ENCODE data around the gene ZFP36L2. TPM values are rescaled to one million over a fixed set of nuclear protein-coding genes. Genes with fewer than 3 reads are reported as not detected.

Gene ZFP36L2
- total RNA-seq, 1 experiment from 2014 or later, result 9.6 TPM

DNA sequence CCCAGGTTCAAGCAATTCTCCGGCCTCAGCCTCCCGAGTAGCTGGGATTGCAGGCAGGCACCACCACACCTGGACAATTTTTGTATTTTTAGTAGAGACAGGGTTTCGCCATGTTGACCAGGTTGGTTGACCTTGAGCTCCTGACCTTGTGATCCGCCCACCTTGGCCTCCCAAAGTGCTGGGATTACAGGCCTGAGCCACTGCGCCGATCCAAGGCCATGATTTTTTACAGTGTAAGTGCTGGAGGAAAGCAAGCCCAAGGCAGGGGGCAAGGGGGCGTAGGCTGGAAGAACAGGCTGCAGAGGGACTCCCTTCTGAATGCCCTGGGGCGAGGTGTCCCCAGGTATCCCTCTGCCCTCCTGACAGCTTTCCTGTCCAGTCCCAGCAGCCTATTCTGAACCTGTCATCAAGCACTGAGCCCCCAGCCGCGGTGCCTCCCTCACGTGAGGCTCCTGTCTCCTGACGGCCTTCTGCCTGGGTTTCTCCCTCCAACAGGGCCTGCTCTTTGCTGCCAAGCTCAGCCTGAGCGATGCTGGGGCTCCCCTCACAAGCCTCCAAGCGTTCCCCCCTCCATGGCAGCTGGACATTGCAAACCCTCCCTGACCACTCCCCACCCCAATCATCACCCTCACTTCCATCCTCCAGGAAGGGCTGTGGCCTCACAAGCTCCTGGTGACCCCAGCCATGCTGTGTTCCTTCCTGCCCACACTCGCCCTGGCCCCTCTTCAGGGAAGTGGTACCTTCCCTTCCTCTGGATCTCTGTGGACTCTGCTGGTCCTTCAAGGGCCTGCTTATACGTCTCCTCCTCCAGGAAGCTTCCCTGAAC, 37.6 kb downstream of the ZFP36L2 start:
- H3K9me3 ChIP-seq, result no peaks in the 10 kb centered on the region
- H3K4me3 ChIP-seq, result no peak overlapping the region
- H3K27me3 ChIP-seq, result no peaks in the 10 kb centered on the region
- H3K36me3 ChIP-seq, result no peaks in the 10 kb centered on the region
- DNase-seq, result no peak

GRCh38 chr2:43186679-43187374, 39.6 kb downstream of the ZFP36L2 start:
- Histone ChIP-seq H3K4me3 (no peak overlapping the region), H3K9me3 (no peaks in the 10 kb centered on the region), H3K27me3 (no peaks in the 10 kb centered on the region), H3K36me3 (no peaks in the 10 kb centered on the region)
- no peak for DNase-seq

- no peaks in the 10 kb centered on the region for H3K36me3 ChIP-seq
- H3K27me3 ChIP-seq, result no peaks in the 10 kb centered on the region
- H3K4me3 ChIP-seq, result no peak overlapping the region
- H3K9me3 ChIP-seq, result no peaks in the 10 kb centered on the region
- no peak for DNase-seq
These were observed 40.1 kb downstream of the ZFP36L2 start for GRCh38 chr2:43186321-43186678.

DNA sequence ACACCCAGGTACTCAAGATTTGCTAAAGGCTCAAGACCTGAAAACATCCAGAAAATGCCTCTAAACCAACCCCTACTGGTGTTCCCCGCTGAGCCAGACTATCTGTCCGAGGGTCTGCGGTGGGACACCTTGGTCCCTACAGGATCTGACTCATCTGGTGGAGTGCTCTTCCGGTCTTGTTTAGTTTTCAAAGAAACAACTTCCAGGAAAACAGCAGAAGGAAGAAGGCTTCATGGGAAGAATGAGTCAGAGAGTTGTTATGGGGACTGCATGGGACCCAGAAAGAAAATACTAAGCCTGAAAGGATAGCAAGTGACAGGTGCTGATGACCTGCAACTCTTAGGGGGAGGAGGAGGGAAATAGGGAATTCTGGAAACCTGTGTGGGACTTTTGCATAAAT, 41.3 kb downstream of the ZFP36L2 start:
- H3K4me3 ChIP-seq, result no peak overlapping the region
- no peaks in the 10 kb centered on the region for H3K27me3 ChIP-seq
- no peaks in the 10 kb centered on the region for H3K36me3 ChIP-seq
- DNase-seq, result no peak
- H3K9me3 ChIP-seq, result no peaks in the 10 kb centered on the region

- H3K4me3 ChIP-seq, result no peak overlapping the region
- no peaks in the 10 kb centered on the region for H3K9me3 ChIP-seq
- no peaks in the 10 kb centered on the region for H3K36me3 ChIP-seq
- no peak for DNase-seq
- no peaks in the 10 kb centered on the region for H3K27me3 ChIP-seq
These were observed 42.0 kb downstream of the ZFP36L2 start for GRCh38 chr2:43184339-43184895.

DNA sequence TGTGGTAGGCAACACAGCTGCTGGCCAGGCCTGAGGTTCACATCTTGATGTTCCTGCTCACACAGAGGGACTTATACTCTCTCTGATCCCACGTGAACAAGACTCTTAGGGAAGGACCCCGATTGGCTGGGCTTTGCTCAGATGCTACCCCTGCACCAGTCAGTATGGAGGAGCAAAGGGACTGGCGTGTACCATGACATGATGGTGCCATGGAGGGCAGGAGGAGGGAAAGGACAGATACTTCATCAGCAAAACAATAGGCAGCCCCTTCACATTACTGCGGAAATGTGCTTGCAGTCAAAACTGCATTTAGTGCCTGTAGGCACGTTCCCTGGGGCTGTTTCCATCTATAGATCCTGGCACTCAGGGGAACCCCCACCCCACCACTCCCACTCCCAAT, 42.7 kb downstream of the ZFP36L2 start:
- H3K27me3 ChIP-seq, result no peaks in the 10 kb centered on the region
- DNase-seq, result no peak
- no peaks in the 10 kb centered on the region for H3K36me3 ChIP-seq
- no peak overlapping the region for H3K4me3 ChIP-seq
- H3K9me3 ChIP-seq, result no peaks in the 10 kb centered on the region

DNA sequence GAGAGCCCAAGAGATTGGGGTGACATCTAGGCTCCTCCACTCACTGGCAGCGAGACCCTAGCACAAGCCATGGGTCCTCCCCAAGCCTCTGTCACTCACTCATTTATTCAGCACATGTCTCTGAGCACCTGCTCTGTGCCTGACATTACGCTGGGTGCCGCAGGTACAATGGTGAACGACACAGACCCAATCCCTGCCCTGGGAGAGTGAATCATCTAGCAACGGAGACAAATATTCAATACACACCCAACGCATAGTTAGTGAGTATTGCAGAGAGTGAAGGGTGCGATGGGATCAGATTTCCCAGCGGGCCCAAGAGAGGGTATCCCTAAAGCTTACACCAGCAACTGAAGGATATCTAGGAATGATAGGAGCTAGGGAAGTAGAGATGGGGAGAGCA, 45.5 kb downstream of the ZFP36L2 start:
- Histone ChIP-seq H3K4me3 (no peak overlapping the region), H3K9me3 (no peaks in the 10 kb centered on the region), H3K27me3 (no peaks in the 10 kb centered on the region), H3K36me3 (no peaks in the 10 kb centered on the region)
- DNase-seq, result no peak

- Histone ChIP-seq H3K27me3 (no peaks in the 10 kb centered on the region), H3K4me3 (no peak overlapping the region), H3K36me3 (no peaks in the 10 kb centered on the region), H3K9me3 (no peaks in the 10 kb centered on the region)
- DNase-seq, result no peak
These were observed 46.5 kb downstream of the ZFP36L2 start for GRCh38 chr2:43179942-43180341.

- peak; percentile 96 for DNase-seq
- Histone ChIP-seq H3K4me3 (0 out of 2 replicates have a peak overlapping the region, but pooled peaks have one; percentile 8), H3K9me3 (no peaks in the 10 kb centered on the region), H3K27me3 (no peaks in the 10 kb centered on the region), H3K36me3 (no peaks in the 10 kb centered on the region)
These were observed 47.5 kb downstream of the ZFP36L2 start for GRCh38 chr2:43178602-43179542.

GRCh38 chr2:43178055-43178598, 48.3 kb downstream of the ZFP36L2 start:
- no peaks in the 10 kb centered on the region for H3K36me3 ChIP-seq
- no peak overlapping the region for H3K4me3 ChIP-seq
- H3K9me3 ChIP-seq, result no peaks in the 10 kb centered on the region
- no peaks in the 10 kb centered on the region for H3K27me3 ChIP-seq
- no peak for DNase-seq

DNA sequence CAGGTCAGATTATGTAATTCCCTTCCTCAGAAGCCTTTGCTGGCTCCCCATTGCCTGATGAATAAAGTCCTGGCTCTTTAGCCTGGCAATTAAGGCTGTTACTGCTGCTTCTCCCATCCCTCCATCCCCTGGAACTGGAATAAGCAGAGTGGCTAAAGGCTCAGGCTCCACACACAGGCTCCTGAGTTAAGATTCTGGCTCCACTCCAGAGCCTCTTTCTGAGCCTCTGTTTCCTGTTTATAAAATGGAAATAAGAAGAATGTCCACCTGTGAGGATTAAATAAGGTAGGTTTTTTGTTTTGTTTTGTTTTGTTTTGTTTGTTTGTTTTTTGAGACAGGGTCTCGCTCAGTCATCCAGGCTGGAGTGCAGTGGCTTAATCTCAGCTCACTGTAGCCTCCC, 50.0 kb downstream of the ZFP36L2 start:
- H3K36me3 ChIP-seq, result no peaks in the 10 kb centered on the region
- no peak for DNase-seq
- no peaks in the 10 kb centered on the region for H3K9me3 ChIP-seq
- no peak overlapping the region for H3K4me3 ChIP-seq
- H3K27me3 ChIP-seq, result no peaks in the 10 kb centered on the region

GRCh38 chr2:43175876-43176275, 50.5 kb downstream of the ZFP36L2 start:
- no peaks in the 10 kb centered on the region for H3K36me3 ChIP-seq
- no peak for DNase-seq
- H3K27me3 ChIP-seq, result no peaks in the 10 kb centered on the region
- no peak overlapping the region for H3K4me3 ChIP-seq
- no peaks in the 10 kb centered on the region for H3K9me3 ChIP-seq

GRCh38 chr2:43175020-43175441, 51.4 kb downstream of the ZFP36L2 start:
- H3K27me3 ChIP-seq, result no peaks in the 10 kb centered on the region
- H3K9me3 ChIP-seq, result no peaks in the 10 kb centered on the region
- H3K36me3 ChIP-seq, result no peaks in the 10 kb centered on the region
- H3K4me3 ChIP-seq, result no peak overlapping the region
- DNase-seq, result no peak

GRCh38 chr2:43174368-43174916, 52.0 kb downstream of the ZFP36L2 start:
- Histone ChIP-seq H3K4me3 (no peak overlapping the region), H3K9me3 (no peaks in the 10 kb centered on the region), H3K36me3 (no peaks in the 10 kb centered on the region), H3K27me3 (no peaks in the 10 kb centered on the region)
- no peak for DNase-seq

Data from MG63 (cell line).